Colon (tissue), 2 donors: ENCODE data around the gene WDR44.
A peak's percentile ranks its signal among the peaks of the same experiment; 100 is the strongest.
"Not testable (repeated sequence)": the region's sequence is repeated elsewhere in the genome, so short reads cannot be mapped to it uniquely, and the experiment has no call there.

Source experiments
- FAIRE-seq: peaks from 2 replicates; lab custom pipeline; 2012; peaks lifted over from hg19 to GRCh38; lab: Jason Lieb, UNC
- donor health status: control.
- donor health status: control.

The WDR44 gene

GRCh38 chrX:118360429-118361125 lies 14.7 kb downstream of the WDR44 start:
- no peak for FAIRE-seq

DNA sequence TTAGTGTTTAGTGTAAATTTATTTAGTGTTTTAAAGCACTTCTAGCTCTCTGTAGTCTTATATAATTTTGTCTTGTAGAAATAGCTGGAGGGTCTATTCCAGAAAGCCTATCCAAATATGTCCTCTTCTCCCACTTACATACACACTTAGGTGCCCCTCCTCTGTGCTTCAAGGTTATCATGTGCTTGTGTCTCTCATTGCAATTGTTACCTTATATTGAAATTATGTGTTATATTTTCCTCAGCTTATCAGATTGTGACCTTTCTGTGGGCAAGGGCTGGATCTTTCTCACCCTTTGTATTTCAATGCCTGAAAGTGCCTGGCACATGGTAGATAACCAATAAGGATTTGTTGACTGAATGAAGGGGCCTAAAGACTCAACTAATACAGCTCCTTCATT lies 18.4 kb downstream of the WDR44 start:
- FAIRE-seq: no peak

DNA sequence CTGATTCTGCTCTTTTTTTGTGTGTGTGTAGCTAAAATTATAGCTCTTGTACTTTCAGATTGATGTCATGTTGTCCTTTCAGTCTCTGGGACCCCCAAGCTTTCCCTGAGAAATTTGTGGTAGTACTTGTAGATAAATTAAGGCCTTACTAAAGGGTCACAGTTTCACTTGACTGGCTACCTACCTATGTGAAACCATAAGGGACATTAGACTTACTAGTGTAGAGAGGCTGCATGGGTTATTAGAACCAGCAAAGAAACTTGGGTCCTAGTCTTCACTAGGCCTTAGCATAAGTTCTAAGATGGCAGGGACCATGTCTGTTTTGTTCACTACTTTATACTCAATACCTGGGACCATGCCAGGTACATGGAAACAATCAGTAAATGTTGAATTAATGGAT lies 21.4 kb downstream of the WDR44 start:
- FAIRE-seq: no peak

DNA sequence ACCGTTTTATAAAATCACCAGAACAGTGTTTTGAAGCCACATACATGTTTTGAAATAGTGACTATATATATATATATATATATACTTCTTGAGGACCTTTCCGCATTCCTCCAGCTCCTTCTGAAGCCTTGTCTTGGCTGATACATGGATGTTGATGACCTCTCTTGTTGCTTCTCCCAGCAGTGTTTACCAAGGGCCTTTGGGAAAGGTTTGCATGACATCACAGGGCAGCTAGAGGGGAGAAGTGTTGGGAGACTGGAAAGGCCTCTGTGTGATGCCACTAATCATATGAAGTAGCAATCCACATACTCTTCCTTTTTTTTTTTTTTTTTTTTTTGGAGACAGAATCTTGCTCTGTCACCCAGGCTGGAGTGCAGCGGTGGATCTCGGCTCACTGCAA lies 22.5 kb downstream of the WDR44 start:
- no peak for FAIRE-seq

DNA sequence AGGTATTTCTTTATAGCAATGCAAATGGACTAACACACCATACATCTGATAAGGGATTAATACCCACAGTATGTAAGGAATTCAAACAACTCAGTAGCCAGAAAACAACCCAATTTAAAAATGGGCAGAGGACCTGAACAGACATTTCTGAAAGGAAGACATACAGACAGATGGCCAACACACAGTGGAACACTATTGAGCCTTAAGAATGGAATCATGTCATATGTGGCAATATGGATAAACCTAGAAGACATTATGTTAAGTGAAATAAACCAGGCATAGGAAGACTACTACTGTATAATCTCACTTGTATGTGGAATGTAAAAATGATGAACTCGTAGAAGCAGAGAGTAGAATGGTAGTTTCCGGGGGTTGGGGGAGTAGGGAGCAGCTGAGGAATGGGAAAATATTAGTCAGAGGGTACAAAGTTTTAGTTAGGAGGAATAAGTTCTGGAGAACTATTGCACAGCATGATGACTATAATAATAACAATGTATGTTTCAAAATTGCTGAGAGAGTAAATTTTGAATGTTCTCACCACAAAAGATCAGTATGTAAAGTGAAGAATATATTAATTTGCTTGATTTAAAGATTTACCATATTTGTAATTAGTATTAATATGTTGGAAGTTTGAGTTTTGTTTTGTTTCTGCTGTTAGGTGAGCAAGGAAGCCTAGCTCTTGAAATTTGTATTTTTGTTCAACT lies 25.2 kb downstream of the WDR44 start:
- no peak for FAIRE-seq

- FAIRE-seq: no peak
Measured at GRCh38 chrX:118373538-118373937, 27.6 kb downstream of the WDR44 start.

DNA sequence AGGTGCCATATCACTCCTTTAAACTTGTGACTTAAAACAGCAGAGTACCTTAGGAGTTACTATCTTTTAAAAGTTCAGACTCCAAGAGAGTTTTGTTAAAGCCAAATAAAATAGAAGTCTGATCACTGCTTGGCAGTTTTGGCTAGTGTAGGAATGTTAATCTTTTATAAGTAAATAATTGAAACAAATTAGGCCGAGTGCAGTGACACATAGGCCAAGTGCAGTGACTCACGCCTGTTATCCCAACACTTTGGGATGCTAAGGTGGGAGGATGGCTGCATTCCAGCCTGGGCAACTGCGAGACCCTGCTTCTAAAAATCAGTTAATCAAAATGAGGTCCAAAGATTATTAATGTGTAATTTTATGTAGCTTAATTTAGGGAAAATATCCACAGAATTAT lies 37.2 kb downstream of the WDR44 start:
- no peak for FAIRE-seq

GRCh38 chrX:118392716-118393115 lies 46.8 kb downstream of the WDR44 start:
- FAIRE-seq: no peak

GRCh38 chrX:118396113-118396512 lies 50.2 kb downstream of the WDR44 start:
- peak; percentile 79 for FAIRE-seq

GRCh38 chrX:118418811-118419251 lies 72.9 kb downstream of the WDR44 start:
- FAIRE-seq: no peak

GRCh38 chrX:118420462-118420861 lies 74.6 kb downstream of the WDR44 start:
- no peak for FAIRE-seq

- FAIRE-seq: no peak
Measured at GRCh38 chrX:118423558-118423957, 77.7 kb downstream of the WDR44 start.

- FAIRE-seq: no peak
Measured at GRCh38 chrX:118432799-118433198, 86.9 kb downstream of the WDR44 start.

DNA sequence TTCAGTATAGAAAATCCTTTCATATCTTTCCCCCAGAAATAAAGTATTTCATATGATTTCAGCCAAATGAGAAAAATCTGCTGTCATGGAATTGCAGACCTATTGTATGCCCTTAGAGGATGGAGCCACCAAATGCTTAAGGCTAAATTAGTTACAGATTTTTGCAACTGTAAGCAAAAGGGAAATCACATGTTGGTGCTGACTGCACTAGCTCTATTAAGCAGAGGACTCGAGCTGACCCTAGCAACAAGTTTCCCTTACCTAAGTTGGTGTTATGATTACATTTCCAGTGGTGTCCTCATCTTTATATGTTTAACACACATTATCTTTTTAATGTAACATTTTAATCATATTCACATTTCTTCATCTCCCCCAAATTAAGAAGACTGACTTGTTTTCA lies 91.4 kb downstream of the WDR44 start:
- no peak for FAIRE-seq

- FAIRE-seq: no peak
Measured at GRCh38 chrX:118448273-118448783, 102.4 kb downstream of the WDR44 start.

GRCh38 chrX:118455013-118455412 lies 109.1 kb downstream of the WDR44 start:
- no peak for FAIRE-seq

- peak; percentile 68 for FAIRE-seq
Measured at GRCh38 chrX:118459494-118459893, 113.6 kb downstream of the WDR44 start.

DNA sequence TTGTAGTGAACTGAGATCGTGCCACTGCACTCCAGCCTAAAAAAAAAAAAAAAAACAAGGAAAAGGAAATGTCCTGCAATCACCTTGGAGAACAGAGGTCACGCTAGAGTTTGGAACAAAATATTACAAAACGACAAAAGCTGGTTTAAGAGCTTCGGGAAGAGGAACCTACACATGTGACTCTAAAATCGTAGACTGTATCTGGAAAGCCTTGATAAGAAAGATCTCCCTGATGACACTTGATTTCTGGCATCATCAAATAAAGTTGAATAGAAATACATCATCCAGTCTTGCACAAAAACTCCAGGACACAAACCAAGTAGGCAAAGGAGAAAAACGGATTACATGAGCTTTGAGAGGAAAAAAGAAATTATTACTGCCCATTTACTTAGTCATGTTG lies 118.6 kb downstream of the WDR44 start:
- no peak for FAIRE-seq

DNA sequence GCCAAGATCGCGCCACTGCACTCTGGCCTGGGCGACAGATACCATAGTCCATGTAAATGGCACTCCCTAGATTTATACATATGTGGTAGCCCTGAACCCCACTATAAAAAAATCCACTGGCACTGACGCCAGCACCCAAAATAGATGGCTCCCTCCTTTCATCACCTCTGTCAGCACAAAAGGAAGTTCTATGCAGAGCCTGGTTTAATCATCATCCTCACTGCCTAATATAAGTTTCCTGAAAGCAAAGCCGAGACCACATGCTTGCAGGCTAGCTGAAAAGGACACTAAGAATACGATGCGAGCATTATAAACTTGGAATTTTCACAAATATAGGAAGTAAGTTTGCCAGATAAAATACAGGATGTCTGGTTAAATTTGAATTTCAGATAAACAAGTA lies 122.2 kb downstream of the WDR44 start:
- FAIRE-seq: peak; percentile 83

DNA sequence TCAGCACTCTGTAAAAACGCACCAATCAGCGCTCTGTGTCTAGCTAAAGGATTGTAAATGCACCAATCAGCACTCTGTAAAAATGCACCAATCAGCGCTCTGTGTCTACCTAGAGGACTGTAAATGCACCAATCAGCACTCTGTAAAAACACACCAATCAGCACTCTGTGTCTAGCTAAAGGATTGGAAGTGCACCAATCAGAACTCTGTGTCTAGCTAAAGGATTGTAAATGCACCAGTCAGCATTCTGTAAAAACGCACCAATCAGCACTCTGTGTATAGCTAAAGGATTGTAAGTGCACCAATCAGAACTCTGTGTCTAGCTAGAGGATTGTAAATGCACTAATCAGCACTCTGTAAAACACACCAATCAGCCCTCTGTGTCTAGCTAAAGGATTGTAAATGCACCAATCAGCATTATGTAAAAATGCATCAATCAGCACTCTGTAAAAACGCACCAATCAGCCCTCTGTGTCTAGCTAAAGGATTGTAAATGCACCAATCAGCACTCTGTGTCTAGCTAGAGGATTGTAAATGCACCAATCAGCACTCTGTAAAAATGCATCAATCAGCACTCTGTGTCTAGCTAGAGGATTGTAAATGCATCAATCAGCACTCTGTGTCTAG lies 124.9 kb downstream of the WDR44 start:
- FAIRE-seq: not testable (repeated sequence)

- FAIRE-seq: no peak
Measured at GRCh38 chrX:118474586-118474985, 128.7 kb downstream of the WDR44 start.

DNA sequence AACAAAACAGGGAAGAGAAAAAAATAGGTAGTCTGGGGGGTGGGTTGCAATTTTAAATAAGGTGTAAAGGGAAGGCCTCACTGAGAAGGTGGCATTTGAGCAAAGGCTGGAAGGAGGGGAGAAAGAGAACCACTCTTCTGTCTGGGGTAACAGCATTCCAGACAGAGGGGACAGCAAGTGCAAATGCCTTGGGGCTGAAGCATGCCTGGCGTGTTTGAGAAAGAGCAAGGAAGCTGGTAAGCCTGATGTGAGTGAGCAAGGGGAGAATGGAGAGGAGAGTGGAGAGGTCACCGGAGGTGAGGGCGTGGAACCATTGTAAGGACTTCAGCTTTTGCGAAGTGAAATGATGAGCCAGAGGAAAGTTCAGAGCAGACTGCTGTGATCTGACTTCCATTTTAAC lies 130.0 kb downstream of the WDR44 start:
- FAIRE-seq: no peak

GRCh38 chrX:118480172-118480571 lies 134.3 kb downstream of the WDR44 start:
- no peak for FAIRE-seq
